DOHH2 (cell line): ENCODE measurements around the gene CLDN22.

Source experiments
- H3F3A ChIP-seq: fragments of 200-600 bp; sonication (generic), shearing (Covaris generic); 2 replicates; pipeline ENCODE4 v1.6.0; 2016; ENCODE audit warnings: antibody characterized with exemption, mild to moderate bottlenecking; ENCODE audit not compliant: control insufficient read depth, insufficient read depth
- H3K27ac ChIP-seq: fragments of 200-600 bp; sonication (generic); 2 replicates; pipeline ENCODE4 v1.5.1; 2014; ENCODE audit warnings: low read depth, mild to moderate bottlenecking, low read length, moderate library complexity
- H3K27me3 ChIP-seq: fragments of 200-600 bp; sonication (generic); 2 replicates; pipeline ENCODE4 v1.6.1; 2014; ENCODE audit warnings: mild to moderate bottlenecking, low read length, mixed read lengths; ENCODE audit not compliant: control insufficient read depth
- H3K36me3 ChIP-seq: fragments of 200-600 bp; sonication (generic); 2 replicates; pipeline ENCODE4 v1.6.1; 2014; ENCODE audit warnings: mild to moderate bottlenecking, low read length, moderate library complexity, mixed read lengths; ENCODE audit not compliant: control insufficient read depth
- H3K4me1 ChIP-seq: fragments of 200-600 bp; sonication (generic); 2 replicates; pipeline ENCODE4 v1.6.1; 2014; ENCODE audit warnings: mild to moderate bottlenecking, low read length, mixed read lengths; ENCODE audit not compliant: control insufficient read depth
- H3K4me2 ChIP-seq: fragments of 200-600 bp; sonication (generic); 2 replicates; pipeline ENCODE4 v1.6.0; 2014; ENCODE audit warnings: mild to moderate bottlenecking, low read length, moderate library complexity
- H3K4me3 ChIP-seq: fragments of 200-600 bp; sonication (generic); 2 replicates; pipeline ENCODE4 v1.5.1; 2014; ENCODE audit warnings: mild to moderate bottlenecking, low read length, mixed read lengths
- H3K79me2 ChIP-seq: fragments of 200-600 bp; sonication (generic); 2 replicates; pipeline ENCODE4 v1.6.1; 2014; ENCODE audit warnings: mild to moderate bottlenecking, low read length, mixed read lengths; ENCODE audit not compliant: control insufficient read depth
- H3K9me2 ChIP-seq: fragments of 200-600 bp; sonication (generic); replicated peaks from 2 replicates; pipeline ENCODE4 v1.6.1; 2014; ENCODE audit warnings: mild to moderate bottlenecking, low read length, mixed read lengths; ENCODE audit not compliant: control insufficient read depth
- H3K9me3 ChIP-seq: fragments of 200-600 bp; sonication (generic); 2 replicates; pipeline ENCODE4 v1.6.1; 2014; ENCODE audit warnings: antibody characterized with exemption, low read length, mixed read lengths; ENCODE audit not compliant: control insufficient read depth, insufficient read depth
- H4K20me1 ChIP-seq: fragments of 200-600 bp; sonication (generic); 2 replicates; pipeline ENCODE4 v1.6.0; 2014; ENCODE audit warnings: low read depth, mild to moderate bottlenecking, antibody characterized with exemption, low read length, moderate library complexity; ENCODE audit not compliant: control insufficient read depth, insufficient read depth
- CTCF ChIP-seq: fragments of 200-600 bp; sonication (generic); IDR thresholded peaks from one replicate; pipeline ENCODE4 v1.5.1; 2014; ENCODE audit warnings: antibody characterized with exemption, mild to moderate bottlenecking, low read depth, low read length; ENCODE audit not compliant: poor library complexity, severe bottlenecking
- EZH2phosphoT487 ChIP-seq: fragments of 200-600 bp; sonication (generic); IDR thresholded peaks from 2 replicates; pipeline ENCODE4 v1.6.1; 2017; ENCODE audit warnings: borderline replicate concordance, mild to moderate bottlenecking, antibody characterized with exemption, low read length, moderate library complexity, mixed read lengths

The CLDN22 gene

GRCh38 chr4:183347146-183347545, 27.1 kb upstream of the CLDN22 start:
- Histone ChIP-seq H4K20me1 (no peaks in the 10 kb centered on the region), H3K36me3 (no peaks in the 10 kb centered on the region), H3K9me2 (no peaks in the 10 kb centered on the region), H3K4me3 (no peak overlapping the region), H3K4me2 (no peak overlapping the region), H3K27me3 (no peaks in the 10 kb centered on the region), H3K9me3 (no peaks in the 10 kb centered on the region), H3K4me1 (no peaks in the 10 kb centered on the region), H3F3A (no peaks in the 10 kb centered on the region), H3K27ac (no peak overlapping the region), H3K79me2 (no peaks in the 10 kb centered on the region)
- TF ChIP-seq EZH2phosphoT487, result no peak
- no peak for TF ChIP-seq CTCF

GRCh38 chr4:183345261-183345660, 25.2 kb upstream of the CLDN22 start:
- Histone ChIP-seq H3K4me2 (no peak overlapping the region), H3K4me1 (no peaks in the 10 kb centered on the region), H3F3A (no peaks in the 10 kb centered on the region), H3K4me3 (no peak overlapping the region), H4K20me1 (no peaks in the 10 kb centered on the region), H3K36me3 (no peaks in the 10 kb centered on the region), H3K27ac (no peak overlapping the region), H3K79me2 (no peaks in the 10 kb centered on the region), H3K9me3 (no peaks in the 10 kb centered on the region), H3K9me2 (no peaks in the 10 kb centered on the region), H3K27me3 (no peaks in the 10 kb centered on the region)
- TF ChIP-seq CTCF, result no peak
- TF ChIP-seq EZH2phosphoT487, result no peak

- TF ChIP-seq CTCF (no peak), EZH2phosphoT487 (no peak)
- H3K27me3 ChIP-seq, result no peaks in the 10 kb centered on the region
- H3K4me3 ChIP-seq, result no peak overlapping the region
- no peak overlapping the region for H3K4me2 ChIP-seq
- no peaks in the 10 kb centered on the region for H3F3A ChIP-seq
- no peaks in the 10 kb centered on the region for H3K4me1 ChIP-seq
- H3K36me3 ChIP-seq, result no peaks in the 10 kb centered on the region
- H3K27ac ChIP-seq, result no peak overlapping the region
- H3K9me3 ChIP-seq, result no peaks in the 10 kb centered on the region
- H4K20me1 ChIP-seq, result no peaks in the 10 kb centered on the region
- no peaks in the 10 kb centered on the region for H3K79me2 ChIP-seq
- H3K9me2 ChIP-seq, result no peaks in the 10 kb centered on the region
Measured at GRCh38 chr4:183344523-183345255, 24.6 kb upstream of the CLDN22 start.
